ENCODE data around the gene ADAM8. TPM values are rescaled to one million over a fixed set of nuclear protein-coding genes. Genes with fewer than 3 reads are reported as not detected.

The ADAM8 gene
- total and polyA plus RNA-seq, 2 donors (not counting 1 experiment from before 2014, with no cell fraction given), result 116 to 196 TPM

- Histone ChIP-seq H3K36me3 (replicated peaks in 1 of 2; ENCODE audit: control extremely low read depth in 1 of 2, control insufficient read depth in 1 of 2, extremely low read depth in 1 of 2, insufficient read depth in 2 of 2, low read length in 1 of 2) (peaks cover 1 to 76% of the 10 kb centered on the region in 2 experiments), H4K20me1 (ENCODE audit: control insufficient read depth, insufficient read depth, low read length, poor library complexity, severe bottlenecking) (no peaks in the 10 kb centered on the region), H3K27me3 (replicated peaks in 1 of 4; ENCODE audit: control extremely low read depth in 1 of 4, control insufficient read depth in 3 of 4, insufficient read depth in 4 of 4, low read length in 3 of 4) (no peaks in the 10 kb centered on the region), H3K9ac (ENCODE audit: low read length) (no peak overlapping the region), H3K4me2 (replicated peaks; ENCODE audit: low read depth, low read length, poor library complexity, severe bottlenecking) (no peak overlapping the region), H3K4me1 (ENCODE audit: control insufficient read depth in 2 of 2, insufficient read depth in 2 of 2, low read length in 2 of 2) (peaks cover 0 to 3% of the 10 kb centered on the region in 2 donors), H3K9me3 (ENCODE audit: control extremely low read depth in 1 of 3, control insufficient read depth in 2 of 3, insufficient read depth in 1 of 3, low read length in 2 of 3) (no peaks in the 10 kb centered on the region), H2AFZ (ENCODE audit: insufficient read depth, low read depth, low read length, poor library complexity, severe bottlenecking) (no peak overlapping the region), H3K4me3 (ENCODE audit: control extremely low read depth in 1 of 5, extremely low read depth in 1 of 5, insufficient read depth in 1 of 5, low read depth in 2 of 5, low read length in 4 of 5) (no peak overlapping the region), H3K79me2 (ENCODE audit: control insufficient read depth, insufficient read depth, low read length) (no peaks in the 10 kb centered on the region), H3K27ac (ENCODE audit: low read length in 2 of 2) (no peak overlapping the region)
- ChIA-PET CTCF (no interaction called here), POLR2A (interaction anchor here (0.6 kb wide), 1 partner anchor 17 kb away, joined by 3 read pairs; no protein-coding TSS in a partner anchor)
- Mint-ChIP-seq H3K27ac (no peak overlapping the region), H3K9me3 (ENCODE audit: insufficient read depth) (no peaks in the 10 kb centered on the region), H3K4me1 (no peaks in the 10 kb centered on the region), H3K27me3 (no peaks in the 10 kb centered on the region), H3K4me3 (no peak overlapping the region)
- 95% methylated on average over 36 of the region's 36 CpGs for WGBS (ENCODE audit: insufficient coverage)
- TF ChIP-seq EZH2 (IDR thresholded peaks at IDR 0.05; ENCODE audit: borderline replicate concordance, insufficient read depth, low read depth, low read length, poor library complexity, severe bottlenecking) (no peak), CTCF (IDR thresholded peaks at IDR 0.05) (no peak)
- ATAC-seq (ENCODE audit: low read depth) (no peak), DNase-seq (no peak)
- intact Hi-C loops (cut with micrococcal nuclease), result no loop called here
These were observed 8.5 kb upstream of the ADAM8 start for GRCh38 chr10:133285217-133285616.

- Mint-ChIP-seq H3K27me3 (no peaks in the 10 kb centered on the region), H3K4me1 (peaks cover 10% of the 10 kb centered on the region), H3K9me3 (ENCODE audit: insufficient read depth) (no peaks in the 10 kb centered on the region), H3K4me3 (no peak overlapping the region), H3K27ac (no peak overlapping the region)
- H3K4me3 ChIP-seq (ENCODE audit: control extremely low read depth in 1 of 5, extremely low read depth in 1 of 5, insufficient read depth in 1 of 5, low read depth in 2 of 5, low read length in 4 of 5), result no peak overlapping the region
- no peak overlapping the region for H3K9ac ChIP-seq (ENCODE audit: low read length)
- H3K79me2 ChIP-seq (ENCODE audit: control insufficient read depth, insufficient read depth, low read length), result no peaks in the 10 kb centered on the region
- ChIA-PET POLR2A (no interaction called here), CTCF (no interaction called here)
- ATAC-seq (ENCODE audit: low read depth), result no peak
- H3K4me1 ChIP-seq (ENCODE audit: control insufficient read depth in 2 of 2, insufficient read depth in 2 of 2, low read length in 2 of 2), result peaks cover 10 to 16% of the 10 kb centered on the region in 2 donors
- peaks cover 0 to 65% of the 10 kb centered on the region in 2 experiments for H3K36me3 ChIP-seq (replicated peaks in 1 of 2; ENCODE audit: control extremely low read depth in 1 of 2, control insufficient read depth in 1 of 2, extremely low read depth in 1 of 2, insufficient read depth in 2 of 2, low read length in 1 of 2)
- TF ChIP-seq EZH2 (IDR thresholded peaks at IDR 0.05; ENCODE audit: borderline replicate concordance, insufficient read depth, low read depth, low read length, poor library complexity, severe bottlenecking) (no peak), CTCF (IDR thresholded peaks at IDR 0.05) (no peak)
- intact Hi-C loops (cut with micrococcal nuclease), result no loop called here
- H3K27me3 ChIP-seq (replicated peaks in 1 of 4; ENCODE audit: control extremely low read depth in 1 of 4, control insufficient read depth in 3 of 4, insufficient read depth in 4 of 4, low read length in 3 of 4), result no peaks in the 10 kb centered on the region
- no peak for DNase-seq
- H3K27ac ChIP-seq (ENCODE audit: low read length in 2 of 2), result no peak overlapping the region
- peaks cover 4% of the 10 kb centered on the region for H4K20me1 ChIP-seq (ENCODE audit: control insufficient read depth, insufficient read depth, low read length, poor library complexity, severe bottlenecking)
- no peak overlapping the region for H3K4me2 ChIP-seq (replicated peaks; ENCODE audit: low read depth, low read length, poor library complexity, severe bottlenecking)
- H2AFZ ChIP-seq (ENCODE audit: insufficient read depth, low read depth, low read length, poor library complexity, severe bottlenecking), result no peak overlapping the region
- no peaks in the 10 kb centered on the region for H3K9me3 ChIP-seq (ENCODE audit: control extremely low read depth in 1 of 3, control insufficient read depth in 2 of 3, insufficient read depth in 1 of 3, low read length in 2 of 3)
- WGBS (ENCODE audit: insufficient coverage), result 97% methylated on average over 23 of the region's 24 CpGs
These were observed 7.3 kb upstream of the ADAM8 start for GRCh38 chr10:133283931-133284330.
